Fibroblast of pulmonary artery (primary cell): ENCODE results near the gene ZNF709.
"Not testable (repeated sequence)": the region's sequence is repeated elsewhere in the genome, so short reads cannot be mapped to it uniquely, and the experiment has no call there.

Experiments
- DNase-seq: peaks from one replicate; pipeline ENCODE4 v3.0.0-alpha.2; 2010; ENCODE audit warnings: low read depth
- H3K4me3 ChIP-seq: replicated peaks from 2 replicates; pipeline ENCODE4 v1.5.1; 2011; ENCODE audit warnings: low read depth, mild to moderate bottlenecking, control low read depth, low read length, moderate library complexity
- CTCF ChIP-seq: IDR thresholded peaks from 2 replicates; pipeline ENCODE4 v1.5.1; 2011; ENCODE audit warnings: mild to moderate bottlenecking, control low read depth, low read length, inconsistent platforms; ENCODE audit errors: missing control alignments

Gene ZNF709

GRCh38 chr19:12482509-12482886 is 2.1 kb downstream of the ZNF709 start:
- TF ChIP-seq CTCF = no peak
- no peak overlapping the region for H3K4me3 ChIP-seq
- no peak for DNase-seq

- no peak overlapping the region for H3K4me3 ChIP-seq
- TF ChIP-seq CTCF = no peak
- no peak for DNase-seq
Observed at GRCh38 chr19:12481781-12482508, 2.7 kb downstream of the ZNF709 start.

GRCh38 chr19:12478234-12478941 is 6.2 kb downstream of the ZNF709 start:
- no peak for DNase-seq
- no peak overlapping the region for H3K4me3 ChIP-seq
- no peak for TF ChIP-seq CTCF

GRCh38 chr19:12467651-12468050 is 17.0 kb downstream of the ZNF709 start:
- not testable (repeated sequence) for DNase-seq, H3K4me3 ChIP-seq

GRCh38 chr19:12465211-12465610 is 19.4 kb downstream of the ZNF709 start:
- H3K4me3 ChIP-seq = no peak overlapping the region
- no peak for DNase-seq
- no peak for TF ChIP-seq CTCF

- DNase-seq = no peak
- TF ChIP-seq CTCF = no peak
- H3K4me3 ChIP-seq = no peak overlapping the region
Observed at GRCh38 chr19:12464769-12465168, 19.8 kb downstream of the ZNF709 start.

GRCh38 chr19:12464139-12464538 is 20.5 kb downstream of the ZNF709 start:
- H3K4me3 ChIP-seq, DNase-seq: not testable (repeated sequence)

- no peak for TF ChIP-seq CTCF
- DNase-seq = no peak
- no peak overlapping the region for H3K4me3 ChIP-seq
Observed at GRCh38 chr19:12453495-12453894, 31.1 kb downstream of the ZNF709 start.
